Body of pancreas (tissue), 4 donors: ENCODE results near the gene CACNB3.

ENCODE experiments used
- CTCF ChIP-seq, 7 experiments: fragments of 450-650 bp in 4 of 7; fragments of 200-600 bp in 3 of 7; sonication (generic) in 3 of 7; IDR thresholded peaks; one replicate each; pipeline ENCODE4 v1.5.1; 2016 to 2019; ENCODE audit warnings: antibody characterized with exemption in 7 of 7
- POLR2A ChIP-seq, 3 donors: fragments of 450-650 bp; IDR thresholded peaks; one replicate each; pipeline ENCODE4 v1.6.1; 2016; ENCODE audit warnings: antibody characterized with exemption in 3 of 3, mild to moderate bottlenecking in 2 of 3

- TF ChIP-seq POLR2A (IDR thresholded peaks at IDR 0.05) (no peak), CTCF (IDR thresholded peaks at IDR 0.05) (no peak)
Observed at GRCh38 chr12:48776956-48777355, 41.3 kb upstream of the CACNB3 start.
